Effector memory CD4-positive, alpha-beta T cell (primary cell): ENCODE measurements around the gene PRKG1.

Source experiments
- DNase-seq, 3 donors: peaks; one replicate each; pipeline ENCODE4 v3.0.0-alpha.2; 2020
- H3K27ac ChIP-seq: 2 replicates; pipeline ENCODE4 v1.7.0; 2013; ENCODE audit warnings: mild to moderate bottlenecking, low read length, moderate library complexity; ENCODE audit not compliant: insufficient read depth, poor library complexity, severe bottlenecking
- H3K27me3 ChIP-seq: replicated peaks from 2 replicates; pipeline ENCODE4 v1.7.0; 2013; ENCODE audit warnings: mild to moderate bottlenecking, low read length; ENCODE audit not compliant: insufficient read depth, control insufficient read depth, poor library complexity, severe bottlenecking
- H3K36me3 ChIP-seq: 2 replicates; pipeline ENCODE4 v1.7.0; 2013; ENCODE audit warnings: mild to moderate bottlenecking, low read length, moderate library complexity; ENCODE audit not compliant: control insufficient read depth, insufficient read depth
- H3K4me1 ChIP-seq: 2 replicates; pipeline ENCODE4 v1.7.0; 2013; ENCODE audit warnings: low read length, mild to moderate bottlenecking; ENCODE audit not compliant: control insufficient read depth, insufficient read depth, poor library complexity, severe bottlenecking
- H3K4me3 ChIP-seq: 2 replicates; pipeline ENCODE4 v1.7.0; 2013; ENCODE audit warnings: low read length, low read depth, mild to moderate bottlenecking; ENCODE audit not compliant: insufficient read depth, poor library complexity, severe bottlenecking
- H3K9me3 ChIP-seq: 2 replicates; pipeline ENCODE4 v1.7.0; 2013; ENCODE audit warnings: mild to moderate bottlenecking, low read length, moderate library complexity; ENCODE audit not compliant: control insufficient read depth

PRKG1 gene

DNA sequence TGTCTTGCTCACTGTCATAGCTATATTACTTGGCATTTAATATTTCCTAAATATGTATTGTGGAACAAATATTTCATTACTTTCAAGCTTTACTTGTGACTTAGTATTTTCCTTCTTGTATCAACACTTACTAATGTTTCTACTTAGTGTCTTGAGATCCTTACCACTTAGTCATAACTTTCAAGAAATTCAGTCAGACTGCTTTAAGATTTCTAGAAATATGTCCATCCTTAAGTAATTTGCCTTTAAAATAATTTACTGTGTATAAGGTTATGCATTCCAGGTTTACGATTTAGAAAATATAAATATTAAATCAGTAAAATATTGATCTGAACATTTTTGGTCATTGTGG is 712.4 kb downstream of the PRKG1 start:
- H3K9me3 ChIP-seq, result no peaks in the 10 kb centered on the region
- no peaks in the 10 kb centered on the region for H3K4me1 ChIP-seq
- H3K4me3 ChIP-seq, result no peak overlapping the region
- no peak for DNase-seq
- no peaks in the 10 kb centered on the region for H3K27me3 ChIP-seq
- H3K36me3 ChIP-seq, result no peaks in the 10 kb centered on the region
- H3K27ac ChIP-seq, result no peak overlapping the region

DNA sequence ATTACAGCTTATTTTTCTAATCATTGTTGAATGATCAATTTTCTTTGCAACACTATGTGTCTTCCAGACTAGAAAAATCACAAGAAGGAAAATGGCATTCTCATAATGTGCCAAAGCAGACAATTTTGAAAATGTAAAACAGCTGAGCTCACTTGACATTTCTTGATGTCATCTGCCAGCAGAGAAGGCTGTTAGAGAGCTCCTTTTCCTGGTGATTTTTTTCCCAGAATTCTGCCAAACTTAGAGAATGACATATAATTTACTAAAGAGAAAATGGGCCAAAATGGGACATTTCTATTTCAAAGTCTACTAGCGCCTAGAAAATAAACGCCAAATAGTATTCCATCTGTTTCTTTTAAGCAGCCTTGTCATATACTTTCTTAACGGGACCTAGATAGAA is 714.0 kb downstream of the PRKG1 start:
- H3K27ac ChIP-seq, result no peak overlapping the region
- no peaks in the 10 kb centered on the region for H3K36me3 ChIP-seq
- no peak overlapping the region for H3K4me3 ChIP-seq
- H3K9me3 ChIP-seq, result peaks cover 5% of the 10 kb centered on the region
- H3K4me1 ChIP-seq, result no peaks in the 10 kb centered on the region
- no peaks in the 10 kb centered on the region for H3K27me3 ChIP-seq
- no peak for DNase-seq

DNA sequence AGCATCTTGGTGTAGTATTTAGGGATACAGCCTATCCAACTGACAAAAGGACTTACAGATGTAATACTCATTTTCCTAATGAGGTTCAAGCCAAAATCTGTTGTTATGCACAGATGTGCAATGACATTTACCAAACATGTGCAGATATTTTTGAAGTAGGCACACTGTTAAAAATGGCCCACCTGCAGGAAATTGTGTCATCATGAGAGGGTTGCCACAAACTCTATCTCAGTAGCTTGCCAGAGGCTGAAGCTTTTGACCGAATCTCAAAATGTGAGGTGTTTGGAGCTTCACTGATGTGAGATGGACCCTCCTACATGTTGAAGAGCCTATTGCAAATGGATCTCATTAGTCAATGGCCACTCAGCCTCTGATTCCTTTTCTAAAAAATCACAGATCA is 714.8 kb downstream of the PRKG1 start:
- no peaks in the 10 kb centered on the region for H3K27me3 ChIP-seq
- H3K9me3 ChIP-seq, result peaks cover 5% of the 10 kb centered on the region
- H3K4me1 ChIP-seq, result no peaks in the 10 kb centered on the region
- H3K4me3 ChIP-seq, result no peak overlapping the region
- no peak for DNase-seq
- H3K27ac ChIP-seq, result no peak overlapping the region
- no peaks in the 10 kb centered on the region for H3K36me3 ChIP-seq

DNA sequence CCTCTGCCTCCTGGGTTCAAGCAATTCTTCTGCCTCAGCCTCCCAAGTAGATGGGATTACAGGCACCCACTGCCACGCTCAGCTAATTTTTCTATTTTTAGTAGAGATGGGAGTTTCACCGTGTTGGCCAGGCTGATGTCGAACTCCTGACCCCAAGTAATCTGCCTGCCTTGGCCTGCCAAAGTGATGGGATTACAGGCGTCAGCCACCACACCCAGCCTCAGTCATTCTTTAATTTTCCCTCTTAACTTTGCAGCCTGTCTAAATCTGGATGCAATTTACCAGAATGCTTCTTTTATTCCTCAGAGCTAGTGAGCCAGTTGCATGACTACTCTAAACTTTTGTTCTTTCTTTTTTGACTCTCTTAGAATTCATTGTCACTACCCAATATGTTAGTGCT is 715.6 kb downstream of the PRKG1 start:
- DNase-seq, result no peak
- H3K9me3 ChIP-seq, result peaks cover 5% of the 10 kb centered on the region
- H3K36me3 ChIP-seq, result no peaks in the 10 kb centered on the region
- H3K27me3 ChIP-seq, result no peaks in the 10 kb centered on the region
- no peaks in the 10 kb centered on the region for H3K4me1 ChIP-seq
- H3K4me3 ChIP-seq, result no peak overlapping the region
- no peak overlapping the region for H3K27ac ChIP-seq

DNA sequence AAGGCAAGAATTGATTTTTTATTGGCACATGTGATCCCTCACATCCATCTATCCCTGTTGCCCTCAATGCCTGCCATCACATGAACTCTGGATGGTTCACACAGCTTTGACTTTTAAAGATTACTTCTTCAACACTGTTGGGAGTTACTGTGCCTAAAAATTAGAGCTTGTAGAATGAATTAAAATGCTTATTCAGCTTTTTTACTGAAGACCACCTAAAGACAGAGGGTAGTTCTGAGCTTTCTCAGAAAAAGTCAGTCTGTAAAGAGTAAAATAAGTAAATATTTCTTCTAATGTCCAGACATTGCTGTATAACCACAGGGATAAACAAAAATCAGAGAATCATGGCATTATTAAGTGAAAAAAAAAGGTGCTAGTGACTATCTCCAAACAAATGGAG is 718.4 kb downstream of the PRKG1 start:
- DNase-seq, result no peak
- Histone ChIP-seq H3K9me3 (peaks cover 5% of the 10 kb centered on the region), H3K27ac (no peak overlapping the region), H3K36me3 (no peaks in the 10 kb centered on the region), H3K27me3 (no peaks in the 10 kb centered on the region), H3K4me3 (no peak overlapping the region), H3K4me1 (no peaks in the 10 kb centered on the region)

DNA sequence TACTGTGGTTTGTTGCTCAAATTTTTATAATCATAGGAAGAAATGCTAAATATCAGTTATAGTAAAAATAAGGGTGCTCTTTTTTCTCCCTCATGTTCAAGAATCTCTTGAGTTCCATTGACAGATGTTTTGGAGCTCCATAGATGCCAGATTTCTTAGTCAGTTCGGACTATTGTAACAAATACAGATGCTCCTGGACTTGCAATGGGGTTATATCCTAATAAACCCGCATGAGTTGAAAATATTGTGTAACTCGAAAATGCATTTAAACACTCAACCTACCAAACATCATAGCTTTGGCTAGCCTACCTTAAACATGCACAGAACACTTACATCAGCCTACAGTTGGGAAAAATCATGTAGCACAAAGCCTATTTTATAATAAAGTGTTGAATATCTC is 725.8 kb downstream of the PRKG1 start:
- no peak for DNase-seq
- Histone ChIP-seq H3K27ac (no peak overlapping the region), H3K9me3 (no peaks in the 10 kb centered on the region), H3K4me1 (no peaks in the 10 kb centered on the region), H3K27me3 (no peaks in the 10 kb centered on the region), H3K4me3 (no peak overlapping the region), H3K36me3 (no peaks in the 10 kb centered on the region)

DNA sequence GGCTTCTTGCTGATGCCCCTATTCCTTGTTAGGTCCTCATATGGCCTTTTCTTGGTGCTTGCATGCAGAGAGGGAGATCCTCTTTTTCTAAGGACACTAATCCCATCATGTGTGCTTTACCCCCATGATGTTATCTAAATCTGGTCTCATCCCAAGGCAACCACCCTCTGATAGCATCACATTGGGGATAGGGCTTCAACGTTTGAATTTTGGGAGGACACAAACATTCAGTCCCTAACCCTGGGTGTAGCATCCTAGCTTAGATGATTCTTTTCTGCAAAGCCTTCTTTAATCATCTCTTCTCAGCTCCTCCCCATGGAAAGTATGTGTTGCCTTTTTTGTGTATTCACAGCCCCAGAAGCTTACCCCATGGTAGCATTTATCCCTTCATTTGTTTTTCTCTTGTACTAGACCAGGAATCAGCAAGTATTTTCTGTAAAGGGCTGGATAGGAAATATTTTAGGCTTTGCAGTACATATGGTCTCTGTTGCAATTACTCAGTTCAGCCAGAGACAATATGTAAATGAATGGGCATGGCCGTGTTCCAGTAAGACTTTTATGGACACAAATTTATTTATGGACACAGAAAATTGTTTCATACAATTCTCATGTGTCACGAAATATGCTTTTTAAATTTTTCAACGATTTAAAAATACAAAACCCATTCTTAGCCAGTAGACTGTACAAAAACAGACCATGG is 726.6 kb downstream of the PRKG1 start:
- no peak overlapping the region for H3K4me3 ChIP-seq
- H3K4me1 ChIP-seq, result no peaks in the 10 kb centered on the region
- no peak for DNase-seq
- no peaks in the 10 kb centered on the region for H3K9me3 ChIP-seq
- H3K27ac ChIP-seq, result no peak overlapping the region
- H3K27me3 ChIP-seq, result no peaks in the 10 kb centered on the region
- no peaks in the 10 kb centered on the region for H3K36me3 ChIP-seq

DNA sequence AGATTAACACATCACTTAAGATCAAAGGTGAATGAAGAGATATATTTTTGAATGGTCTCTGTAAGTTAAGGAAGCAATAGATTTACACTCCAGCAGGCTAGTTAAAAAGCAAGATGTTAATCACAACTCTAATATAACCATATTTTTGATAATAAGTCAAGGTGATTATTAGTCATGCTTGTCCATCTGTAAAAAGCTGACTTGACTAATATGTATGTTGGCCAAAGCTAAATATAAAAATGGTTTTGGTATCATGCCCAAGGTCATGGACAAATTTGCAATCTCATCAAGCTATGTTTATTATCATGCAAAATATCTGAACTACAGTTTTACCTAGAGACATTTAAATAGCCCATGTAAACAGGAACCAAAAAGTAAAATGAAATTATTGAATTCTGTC is 727.7 kb downstream of the PRKG1 start:
- no peaks in the 10 kb centered on the region for H3K9me3 ChIP-seq
- no peak overlapping the region for H3K4me3 ChIP-seq
- no peaks in the 10 kb centered on the region for H3K27me3 ChIP-seq
- no peak overlapping the region for H3K27ac ChIP-seq
- no peaks in the 10 kb centered on the region for H3K36me3 ChIP-seq
- DNase-seq, result no peak
- no peaks in the 10 kb centered on the region for H3K4me1 ChIP-seq

DNA sequence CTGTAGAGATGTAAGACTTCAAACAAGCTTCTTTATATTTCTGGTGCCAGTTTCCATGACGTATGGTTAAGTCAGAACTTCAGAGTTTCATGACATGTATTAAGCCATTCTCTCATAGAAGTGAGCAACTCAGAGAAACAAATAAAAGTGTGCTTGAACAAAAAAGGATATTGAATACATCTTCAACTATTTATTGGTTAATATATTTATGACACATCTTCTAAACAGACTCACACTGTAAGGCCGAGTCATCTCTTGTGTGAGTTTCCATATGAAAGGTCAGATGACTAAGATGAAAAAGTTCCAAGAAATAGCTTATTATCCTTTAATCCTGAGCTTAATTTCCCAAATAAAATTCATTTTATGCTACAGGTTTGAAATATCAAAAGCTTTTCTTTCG is 730.6 kb downstream of the PRKG1 start:
- H3K27me3 ChIP-seq, result no peaks in the 10 kb centered on the region
- H3K9me3 ChIP-seq, result no peaks in the 10 kb centered on the region
- no peak overlapping the region for H3K4me3 ChIP-seq
- H3K27ac ChIP-seq, result no peak overlapping the region
- DNase-seq, result no peak
- no peaks in the 10 kb centered on the region for H3K4me1 ChIP-seq
- no peaks in the 10 kb centered on the region for H3K36me3 ChIP-seq

DNA sequence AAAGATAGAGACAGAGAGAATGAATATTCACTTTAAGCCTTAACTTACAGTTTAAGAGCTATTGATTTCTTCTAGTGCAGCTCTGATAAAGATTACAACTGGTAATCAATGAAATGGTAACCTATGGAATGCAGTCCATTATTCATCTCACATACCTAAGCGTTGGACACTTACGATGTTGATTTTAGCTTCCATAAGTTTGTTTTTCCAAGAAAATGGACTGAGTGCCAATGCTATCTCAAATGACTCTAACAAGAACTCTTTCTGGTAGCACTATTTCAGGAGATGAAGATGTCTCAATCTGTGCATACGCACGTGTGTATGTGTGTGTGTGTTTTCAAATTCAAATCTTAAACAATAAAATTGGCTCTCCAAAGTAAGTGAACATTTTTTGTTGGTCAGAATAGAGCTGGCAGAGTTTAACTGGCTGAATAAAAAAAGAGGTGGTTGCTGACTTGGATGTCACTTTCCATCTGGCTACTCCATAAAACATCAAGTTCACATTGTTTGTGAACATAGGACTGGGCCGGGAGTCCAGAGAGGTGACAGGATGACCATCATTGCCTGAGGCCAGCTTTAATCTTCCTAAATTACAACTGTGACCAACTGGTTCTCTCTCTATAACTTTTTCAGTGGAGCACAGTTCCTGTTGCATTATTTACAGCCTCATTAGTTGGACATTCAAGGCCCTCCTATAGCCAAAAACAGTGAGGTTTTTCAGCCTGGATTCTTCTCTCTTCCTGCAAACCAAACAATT is 732.0 kb downstream of the PRKG1 start:
- no peaks in the 10 kb centered on the region for H3K27me3 ChIP-seq
- H3K27ac ChIP-seq, result no peak overlapping the region
- no peaks in the 10 kb centered on the region for H3K9me3 ChIP-seq
- DNase-seq, result no peak
- H3K4me1 ChIP-seq, result no peaks in the 10 kb centered on the region
- H3K4me3 ChIP-seq, result no peak overlapping the region
- H3K36me3 ChIP-seq, result no peaks in the 10 kb centered on the region
